ENCODE data around the gene TSPAN16. TPM values are rescaled to one million over a fixed set of nuclear protein-coding genes. Genes with fewer than 3 reads are reported as not detected.
"Not testable (repeated sequence)": the region's sequence is repeated elsewhere in the genome, so short reads cannot be mapped to it uniquely, and the experiment has no call there.

TSPAN16 gene
- total RNA-seq, 1 experiment from 2014 or later, result not detected

DNA sequence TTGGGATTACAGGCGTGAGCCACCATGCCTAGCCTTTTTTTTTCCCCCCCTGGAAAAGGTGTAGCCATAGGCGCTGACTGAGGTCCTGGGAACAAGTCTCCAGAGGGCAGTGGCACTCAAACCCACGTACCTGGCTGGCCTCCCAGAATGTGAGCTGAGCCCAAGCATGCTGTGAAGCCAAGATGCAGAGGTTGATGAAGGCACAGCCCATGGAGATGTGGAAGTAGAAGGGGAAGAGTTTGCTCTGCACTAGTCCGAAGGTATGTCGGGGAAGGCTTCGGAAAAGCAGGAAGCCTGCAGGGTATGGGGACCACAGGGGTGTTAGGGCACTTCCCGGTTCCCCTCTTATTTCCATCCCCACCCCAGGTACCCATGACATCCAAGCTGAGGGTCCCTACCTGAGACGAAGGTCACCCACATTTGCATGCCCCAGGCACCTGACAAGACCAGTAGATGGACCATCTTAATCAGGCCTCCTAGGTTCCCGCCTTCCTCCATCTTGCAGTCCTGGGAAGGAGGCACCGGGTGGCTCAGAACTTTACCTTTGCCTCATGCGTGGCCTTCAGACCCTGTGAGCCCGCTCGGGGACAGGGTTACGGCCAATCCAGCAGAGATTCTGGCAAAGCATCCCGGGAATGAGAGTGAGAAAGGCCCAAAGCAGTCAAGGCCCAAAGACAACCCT is 49.3 kb downstream of the TSPAN16 start:
- no peak for DNase-seq (ENCODE audit: low read depth)

DNA sequence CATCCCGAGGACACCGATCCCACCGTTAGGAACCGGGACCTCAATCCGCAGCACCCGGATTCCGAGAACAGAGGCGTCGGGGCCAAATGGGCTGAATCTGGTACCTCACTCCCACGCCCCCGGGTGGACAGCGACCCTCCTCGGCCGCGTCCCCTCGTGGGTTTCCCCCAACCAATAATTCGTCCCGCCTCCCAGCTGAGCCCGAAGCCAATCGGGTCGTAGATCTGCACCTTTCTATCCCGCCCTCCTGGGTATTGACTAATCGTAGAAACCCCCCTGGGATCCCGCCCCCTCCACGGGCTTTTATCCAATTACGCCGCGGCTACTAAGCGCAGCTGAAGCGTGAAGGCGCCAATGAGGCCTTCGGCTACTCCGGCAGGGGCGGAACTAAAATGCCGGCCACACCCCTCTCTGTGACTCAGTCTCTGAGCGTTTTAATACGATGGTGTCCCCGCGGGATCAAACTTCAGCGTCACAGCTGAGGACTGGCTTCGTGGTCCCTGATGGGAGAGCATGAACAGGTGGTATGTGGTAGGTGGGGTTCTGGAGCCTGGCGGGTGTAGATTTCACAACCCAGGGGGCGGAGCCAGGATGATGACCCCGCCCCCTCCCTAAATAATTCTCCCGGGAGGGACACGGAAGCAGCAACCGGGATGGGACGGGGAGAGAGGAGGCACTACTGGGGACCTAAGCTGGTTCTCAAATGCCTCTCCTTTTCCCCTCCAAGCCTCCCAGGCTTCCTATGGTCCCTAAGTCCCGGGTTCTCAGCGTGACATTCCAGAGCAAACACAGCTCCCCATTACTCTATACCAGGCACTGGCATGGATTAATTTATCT is 50.4 kb downstream of the TSPAN16 start, which contains the start of the genes CCDC159 and TMEM205:
Gene CCDC159 (plus strand): TSS at position 416 of the 837 bp plus-strand sequence. CDS start 88 bp downstream, at position 504.
Gene TMEM205 (minus strand): TSS at position 165 of the 837 bp plus-strand sequence. CDS start 649 bp downstream, outside the sequence.
- peak; percentile 99 for DNase-seq (ENCODE audit: low read depth)

DNA sequence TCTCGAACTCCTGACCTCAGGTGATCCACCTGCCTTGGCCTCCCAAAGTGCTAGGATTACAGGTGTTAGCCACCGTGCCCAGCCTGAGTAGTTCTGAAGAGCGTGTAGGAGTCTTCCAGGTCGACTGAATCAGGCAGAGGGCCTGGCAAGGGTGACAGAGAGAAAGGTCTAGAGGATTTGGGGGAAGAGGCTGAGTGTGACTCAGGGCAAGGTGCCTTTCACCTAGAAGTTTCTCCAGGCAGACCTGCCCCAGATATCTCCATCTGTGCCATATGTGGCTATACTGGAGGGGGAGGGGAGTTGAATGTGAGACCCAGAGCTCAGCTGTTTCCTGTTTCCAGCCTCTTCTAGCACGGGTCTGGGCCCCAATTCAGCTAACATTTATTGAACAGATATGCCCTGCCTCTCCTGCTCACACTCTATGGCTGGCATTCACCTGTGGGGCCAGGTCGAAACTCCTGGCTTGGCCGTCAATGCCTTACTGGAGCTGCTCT is 51.6 kb downstream of the TSPAN16 start:
- DNase-seq (ENCODE audit: low read depth), result no peak

DNA sequence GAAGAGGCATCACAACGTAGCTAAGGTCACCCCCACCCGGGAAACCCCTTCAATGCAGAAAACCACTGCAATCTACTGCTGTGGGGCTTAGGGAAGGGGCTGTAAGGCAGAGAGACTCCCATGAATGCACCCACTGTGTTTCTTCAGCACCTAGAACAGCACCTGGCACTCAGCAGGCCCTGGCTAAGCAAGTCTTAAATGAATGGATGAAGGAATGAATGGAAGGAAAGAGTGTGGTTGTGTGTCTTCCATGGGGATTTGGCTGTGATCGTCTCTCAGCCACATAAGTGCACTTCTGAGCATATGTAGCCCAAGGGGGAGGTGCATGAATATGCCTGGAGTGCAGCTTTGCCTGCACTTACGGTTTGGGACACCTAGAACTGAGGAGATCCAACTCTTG is 53.2 kb downstream of the TSPAN16 start:
- no peak for DNase-seq (ENCODE audit: low read depth)

DNA sequence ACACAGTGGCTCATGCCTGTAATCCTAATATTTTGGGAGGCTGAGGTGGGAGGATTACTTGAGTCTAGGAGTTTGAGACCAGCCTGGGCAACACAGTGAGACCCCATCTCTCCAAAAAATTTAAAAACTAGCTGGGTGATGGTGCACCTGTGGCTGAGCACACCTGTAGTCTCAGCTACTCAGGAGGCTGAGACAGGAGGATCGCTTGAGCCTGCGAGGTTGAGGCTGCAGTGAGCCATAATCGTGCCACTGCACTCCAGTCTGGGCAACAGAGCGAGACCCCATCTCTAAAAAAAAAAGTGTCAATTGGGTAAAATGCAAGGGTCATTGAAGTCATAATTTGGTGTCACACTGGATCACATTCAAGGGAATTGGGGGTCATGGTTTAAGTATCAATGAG is 58.1 kb downstream of the TSPAN16 start:
- DNase-seq (ENCODE audit: low read depth), result not testable (repeated sequence)

DNA sequence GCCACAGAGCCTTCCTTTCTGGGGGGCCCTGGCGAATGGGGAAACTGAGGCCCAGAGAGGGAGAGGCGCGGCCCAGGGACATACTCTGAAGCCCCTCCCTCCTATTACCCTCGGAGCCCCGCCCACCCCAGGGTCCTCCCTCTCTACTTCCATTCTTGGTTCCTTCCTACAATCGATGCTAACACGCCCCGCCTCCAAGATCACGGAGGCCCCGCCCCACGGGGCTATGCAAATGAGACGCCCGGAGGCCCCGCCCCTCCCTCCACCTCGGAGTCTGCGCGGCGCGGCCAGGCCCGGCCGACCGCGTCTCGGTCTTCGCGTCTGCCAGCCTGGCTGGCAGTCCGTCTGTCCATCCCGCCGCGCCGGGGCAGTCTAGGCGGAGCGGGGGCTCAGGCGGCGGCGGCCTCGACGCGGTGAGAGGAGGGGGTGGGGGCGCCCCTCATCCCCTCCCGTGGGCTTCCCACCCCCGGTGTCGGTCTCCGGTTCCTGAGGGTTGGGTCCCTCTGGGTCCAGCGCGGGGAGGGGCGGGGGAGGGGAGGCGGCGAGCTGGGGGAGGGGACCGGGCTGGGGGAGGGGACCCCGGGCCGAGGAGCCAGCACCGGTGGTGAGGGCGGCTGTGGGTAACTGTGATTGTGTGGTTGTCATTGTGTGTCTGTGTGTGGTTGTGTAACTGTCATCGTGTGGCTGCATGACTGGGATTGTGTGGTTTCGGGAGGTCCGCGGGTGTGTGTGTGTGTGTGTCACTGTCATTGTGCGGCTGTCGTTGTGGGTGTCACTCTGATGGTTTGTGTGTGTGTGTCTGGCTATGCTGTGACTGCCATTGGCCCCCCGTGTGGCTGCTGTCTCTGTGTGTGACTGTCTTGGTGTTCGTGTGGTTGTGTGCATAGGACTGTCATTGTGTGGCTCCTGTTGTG is 59.5 kb downstream of the TSPAN16 start, which contains the start of gene PLPPR2:
Gene PLPPR2 (plus strand): TSS at position 273 of the 914 bp plus-strand sequence. CDS start 2,242 bp downstream, outside the sequence.
- peak; percentile 86 for DNase-seq (ENCODE audit: low read depth)

DNA sequence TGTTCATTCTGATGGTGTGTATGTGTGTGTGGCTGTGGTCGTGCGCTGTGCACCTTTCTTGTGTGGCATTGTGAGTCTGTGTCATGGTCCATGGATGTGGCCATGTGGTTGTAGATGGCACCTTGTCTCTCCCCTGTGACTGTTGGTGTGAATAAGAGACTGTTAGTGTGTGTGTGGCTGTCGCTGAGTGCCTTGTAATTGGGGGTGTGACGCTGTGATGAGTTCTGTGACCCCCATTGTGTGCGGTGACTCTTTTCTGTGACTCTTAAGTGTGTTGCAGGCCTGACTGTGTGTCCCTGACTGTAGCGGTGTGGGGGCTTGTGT is 60.1 kb downstream of the TSPAN16 start:
- DNase-seq (ENCODE audit: low read depth), result no peak

DNA sequence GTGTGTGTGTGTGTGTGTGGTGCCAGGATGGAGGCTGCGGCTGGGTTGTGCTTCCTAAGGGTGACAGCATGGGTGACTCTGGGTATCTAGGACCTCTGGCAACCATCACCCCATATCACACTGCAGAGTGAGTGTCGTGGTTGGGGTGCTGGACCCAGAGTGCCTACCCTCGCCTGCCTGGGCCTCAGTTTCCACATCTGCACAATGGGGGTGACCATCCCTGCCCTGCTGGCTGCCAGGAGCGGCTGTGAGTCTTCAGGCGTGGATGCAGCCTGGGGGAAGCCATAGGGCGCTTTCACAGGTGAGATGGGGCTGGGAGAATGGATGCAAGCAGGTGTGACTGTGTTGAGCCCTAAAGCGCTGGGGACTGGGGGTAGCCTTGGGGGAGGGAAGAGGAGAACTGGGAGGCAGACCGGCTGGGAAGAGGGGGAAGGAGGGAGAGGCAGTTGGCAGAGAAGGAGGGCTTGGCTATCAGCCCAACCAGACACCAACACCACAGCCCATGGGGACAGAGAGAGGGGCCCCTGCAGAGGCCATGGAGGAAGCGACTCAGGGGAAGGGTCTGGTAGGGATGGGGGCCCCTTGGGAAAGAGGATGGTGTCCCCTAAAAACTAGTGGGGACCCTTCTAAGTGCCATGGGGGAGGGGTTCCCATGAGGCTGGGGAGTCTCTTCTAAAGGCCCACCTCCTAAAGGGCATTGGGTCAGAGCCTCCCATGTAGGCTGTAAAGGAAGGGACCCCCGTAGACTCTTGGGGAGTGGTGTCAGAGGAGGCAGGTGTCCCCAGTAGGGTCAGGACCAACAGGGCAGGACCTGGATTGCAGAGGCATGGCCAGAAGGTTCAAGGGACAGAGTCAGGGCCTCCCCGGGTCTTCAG is 61.0 kb downstream of the TSPAN16 start:
- no peak for DNase-seq (ENCODE audit: low read depth)

DNA sequence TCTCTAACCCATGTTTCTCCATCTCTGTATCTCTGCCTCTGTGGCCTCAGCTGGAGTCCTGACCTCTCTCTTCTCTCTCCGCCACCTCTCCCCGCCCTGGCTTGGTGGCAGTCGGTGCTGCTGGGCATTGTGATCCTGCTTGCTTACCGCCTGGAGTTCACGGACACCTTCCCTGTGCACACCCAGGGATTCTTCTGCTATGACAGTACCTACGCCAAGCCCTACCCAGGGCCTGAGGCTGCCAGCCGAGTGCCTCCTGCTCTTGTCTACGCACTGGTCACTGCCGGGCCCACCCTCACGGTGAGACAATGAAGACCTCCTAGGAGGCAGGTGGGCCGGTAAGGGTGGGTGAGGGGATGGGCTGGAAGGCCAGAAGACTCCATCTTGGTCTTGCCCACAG is 63.5 kb downstream of the TSPAN16 start:
- no peak for DNase-seq (ENCODE audit: low read depth)

DNA sequence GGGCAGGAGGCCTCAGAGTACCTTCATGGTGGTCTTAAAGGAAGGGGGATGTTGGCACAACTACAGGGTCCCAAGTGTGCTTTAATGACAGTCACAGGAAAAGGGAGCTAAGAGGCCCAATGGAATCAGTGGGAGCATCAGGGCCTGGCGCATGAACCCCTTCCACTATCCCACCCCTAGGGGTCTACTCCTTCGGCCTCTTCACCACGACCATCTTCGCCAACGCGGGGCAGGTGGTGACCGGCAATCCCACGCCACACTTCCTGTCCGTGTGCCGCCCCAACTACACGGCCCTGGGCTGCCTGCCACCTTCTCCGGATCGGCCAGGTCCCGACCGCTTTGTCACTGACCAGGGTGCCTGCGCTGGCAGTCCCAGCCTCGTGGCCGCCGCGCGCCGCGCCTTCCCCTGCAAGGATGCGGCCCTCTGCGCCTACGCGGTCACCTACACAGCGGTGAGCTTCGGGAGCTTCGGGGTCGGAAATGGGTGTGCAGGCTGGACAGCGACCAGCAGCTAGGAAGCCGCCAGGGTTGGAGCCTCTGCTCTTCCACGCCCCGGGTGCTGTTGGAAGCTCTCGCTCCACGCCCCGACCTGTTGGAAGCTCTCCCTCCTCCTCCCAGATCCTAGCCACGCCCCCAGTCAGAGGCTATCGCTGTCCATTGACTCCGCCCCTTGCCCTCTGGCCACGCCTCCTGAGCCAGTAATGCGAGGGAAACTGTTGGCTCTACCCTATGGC is 65.2 kb downstream of the TSPAN16 start:
- DNase-seq (ENCODE audit: low read depth), result no peak

DNA sequence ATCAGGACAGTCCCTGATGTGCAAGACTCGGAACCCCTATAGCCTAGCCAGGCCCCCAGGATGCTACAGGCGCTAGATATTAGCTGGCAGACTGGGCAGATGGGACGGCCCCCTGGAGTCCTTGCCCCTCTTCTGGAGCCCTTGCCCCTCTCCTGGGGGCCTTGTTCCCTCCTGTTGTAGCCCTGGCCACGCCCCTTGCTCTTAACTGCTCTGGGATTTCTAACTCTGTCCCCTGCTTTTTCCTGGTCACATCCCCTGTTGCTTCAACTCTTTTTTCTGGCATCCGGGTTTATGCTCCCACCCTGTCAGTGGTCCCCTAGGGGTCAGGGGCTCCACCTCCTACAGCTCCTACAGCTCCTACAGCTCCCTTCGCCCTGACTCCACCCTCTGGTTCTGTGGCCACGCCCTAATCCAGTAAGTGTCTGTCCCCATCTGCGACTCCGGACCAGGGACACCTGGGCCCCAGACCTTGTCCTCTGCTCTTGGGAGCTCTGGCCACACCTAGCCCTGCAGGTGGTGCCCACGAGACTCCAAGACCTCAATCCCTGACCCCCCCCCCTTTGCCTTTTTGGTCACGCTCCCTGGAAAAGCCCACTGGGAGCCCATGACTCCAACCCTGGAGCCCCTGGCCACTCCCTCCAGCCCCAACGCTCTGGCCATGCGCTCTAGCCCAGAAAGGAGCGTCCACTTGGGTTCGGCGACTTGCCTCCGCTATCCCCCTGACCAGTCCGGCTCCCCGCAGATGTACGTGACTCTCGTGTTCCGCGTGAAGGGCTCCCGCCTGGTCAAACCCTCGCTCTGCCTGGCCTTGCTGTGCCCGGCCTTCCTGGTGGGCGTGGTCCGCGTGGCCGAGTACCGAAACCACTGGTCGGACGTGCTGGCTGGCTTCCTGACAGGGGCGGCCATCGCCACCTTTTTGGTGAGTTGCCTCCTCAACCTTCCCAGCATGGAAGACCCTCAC is 66.1 kb downstream of the TSPAN16 start:
- DNase-seq (ENCODE audit: low read depth), result no peak

DNA sequence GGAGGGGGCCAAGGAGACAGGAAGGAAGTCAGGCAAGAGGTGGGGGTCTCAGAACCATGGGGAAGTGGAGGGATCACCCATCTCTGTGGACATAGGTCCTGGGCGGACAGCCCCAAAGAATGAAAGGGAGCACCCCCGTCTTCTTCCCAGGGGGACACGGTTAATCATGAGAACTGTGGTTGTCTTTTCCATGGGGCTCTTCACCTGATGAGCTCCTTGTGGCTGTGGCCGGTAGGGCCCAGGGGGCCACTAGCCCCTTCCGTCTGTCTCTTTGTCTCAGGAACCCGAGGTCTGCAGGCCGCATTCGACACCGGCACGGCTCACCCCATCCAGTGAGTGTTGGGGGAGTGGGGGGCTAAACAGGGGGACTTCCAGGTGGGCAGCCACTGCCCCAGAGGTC is 67.9 kb downstream of the TSPAN16 start:
- no peak for DNase-seq (ENCODE audit: low read depth)

DNA sequence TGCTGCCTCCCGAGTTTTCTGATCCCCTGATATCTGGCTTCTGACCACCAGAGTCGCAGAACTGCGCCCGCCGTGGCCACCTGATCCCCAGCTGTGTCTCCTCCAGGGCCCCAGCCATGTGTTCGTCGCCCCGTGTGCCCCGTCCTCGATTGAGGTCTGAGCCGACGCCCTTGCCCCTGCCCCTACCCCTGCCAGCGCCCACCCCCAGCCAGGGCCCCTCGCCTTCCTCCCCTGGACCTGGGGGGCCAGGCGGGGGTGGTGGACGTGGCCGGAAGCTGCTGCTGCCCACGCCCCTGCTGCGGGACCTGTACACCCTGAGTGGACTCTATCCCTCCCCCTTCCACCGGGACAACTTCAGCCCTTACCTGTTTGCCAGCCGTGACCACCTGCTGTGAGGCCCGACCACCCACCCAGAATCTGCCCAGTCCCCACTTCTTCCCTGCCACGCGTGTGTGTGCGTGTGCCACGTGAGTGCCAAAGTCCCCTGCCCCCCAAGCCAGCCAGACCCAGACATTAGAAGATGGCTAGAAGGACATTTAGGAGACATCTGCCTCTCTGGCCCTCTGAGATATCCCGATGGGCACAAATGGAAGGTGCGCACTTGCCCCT is 68.4 kb downstream of the TSPAN16 start:
- DNase-seq (ENCODE audit: low read depth), result no peak

DNA sequence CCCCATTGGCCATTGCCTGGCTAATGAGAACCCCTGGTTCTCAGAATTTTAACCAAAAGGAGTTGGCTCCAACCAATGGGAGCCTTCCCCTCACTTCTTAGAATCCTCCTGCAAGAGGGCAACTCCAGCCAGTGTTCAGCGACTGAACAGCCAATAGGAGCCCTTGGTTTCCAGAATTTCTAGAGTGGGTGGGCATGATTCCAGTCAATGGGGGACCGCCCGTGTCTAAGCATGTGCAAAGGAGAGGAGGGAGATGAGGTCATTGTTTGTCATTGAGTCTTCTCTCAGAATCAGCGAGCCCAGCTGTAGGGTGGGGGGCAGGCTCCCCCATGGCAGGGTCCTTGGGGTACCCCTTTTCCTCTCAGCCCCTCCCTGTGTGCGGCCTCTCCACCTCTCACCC is 69.0 kb downstream of the TSPAN16 start:
- no peak for DNase-seq (ENCODE audit: low read depth)
